ENCODE results near the gene CAPN14.

GRCh38 chr2:31248139-31248538 lies 30.8 kb upstream of the CAPN14 start:
- no peak for TF ChIP-seq JUND (IDR thresholded peaks at IDR 0.05)
- TF ChIP-seq, protein P1, sequence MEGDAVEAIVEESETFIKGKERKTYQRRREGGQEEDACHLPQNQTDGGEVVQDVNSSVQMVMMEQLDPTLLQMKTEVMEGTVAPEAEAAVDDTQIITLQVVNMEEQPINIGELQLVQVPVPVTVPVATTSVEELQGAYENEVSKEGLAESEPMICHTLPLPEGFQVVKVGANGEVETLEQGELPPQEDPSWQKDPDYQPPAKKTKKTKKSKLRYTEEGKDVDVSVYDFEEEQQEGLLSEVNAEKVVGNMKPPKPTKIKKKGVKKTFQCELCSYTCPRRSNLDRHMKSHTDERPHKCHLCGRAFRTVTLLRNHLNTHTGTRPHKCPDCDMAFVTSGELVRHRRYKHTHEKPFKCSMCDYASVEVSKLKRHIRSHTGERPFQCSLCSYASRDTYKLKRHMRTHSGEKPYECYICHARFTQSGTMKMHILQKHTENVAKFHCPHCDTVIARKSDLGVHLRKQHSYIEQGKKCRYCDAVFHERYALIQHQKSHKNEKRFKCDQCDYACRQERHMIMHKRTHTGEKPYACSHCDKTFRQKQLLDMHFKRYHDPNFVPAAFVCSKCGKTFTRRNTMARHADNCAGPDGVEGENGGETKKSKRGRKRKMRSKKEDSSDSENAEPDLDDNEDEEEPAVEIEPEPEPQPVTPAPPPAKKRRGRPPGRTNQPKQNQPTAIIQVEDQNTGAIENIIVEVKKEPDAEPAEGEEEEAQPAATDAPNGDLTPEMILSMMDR (IDR thresholded peaks at IDR 0.05; ENCODE audit: low read depth, low read length, missing input control): no peak
- no peak for TF ChIP-seq SP1 (IDR thresholded peaks at IDR 0.05)
- TF ChIP-seq, protein P2, sequence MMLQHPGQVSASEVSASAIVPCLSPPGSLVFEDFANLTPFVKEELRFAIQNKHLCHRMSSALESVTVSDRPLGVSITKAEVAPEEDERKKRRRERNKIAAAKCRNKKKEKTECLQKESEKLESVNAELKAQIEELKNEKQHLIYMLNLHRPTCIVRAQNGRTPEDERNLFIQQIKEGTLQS (IDR thresholded peaks at IDR 0.05): no peak
- TF ChIP-seq EGR1 (IDR thresholded peaks at IDR 0.05; ENCODE audit: low read depth in 2 of 2): no peak
- TF ChIP-seq RXRA (IDR thresholded peaks at IDR 0.05): no peak
- TF ChIP-seq YY1 (IDR thresholded peaks at IDR 0.05): no peak
- no peak for TF ChIP-seq MAX (IDR thresholded peaks at IDR 0.05)
- TF ChIP-seq RAD21 (IDR thresholded peaks at IDR 0.05): no peak
- TF ChIP-seq, protein P3, sequence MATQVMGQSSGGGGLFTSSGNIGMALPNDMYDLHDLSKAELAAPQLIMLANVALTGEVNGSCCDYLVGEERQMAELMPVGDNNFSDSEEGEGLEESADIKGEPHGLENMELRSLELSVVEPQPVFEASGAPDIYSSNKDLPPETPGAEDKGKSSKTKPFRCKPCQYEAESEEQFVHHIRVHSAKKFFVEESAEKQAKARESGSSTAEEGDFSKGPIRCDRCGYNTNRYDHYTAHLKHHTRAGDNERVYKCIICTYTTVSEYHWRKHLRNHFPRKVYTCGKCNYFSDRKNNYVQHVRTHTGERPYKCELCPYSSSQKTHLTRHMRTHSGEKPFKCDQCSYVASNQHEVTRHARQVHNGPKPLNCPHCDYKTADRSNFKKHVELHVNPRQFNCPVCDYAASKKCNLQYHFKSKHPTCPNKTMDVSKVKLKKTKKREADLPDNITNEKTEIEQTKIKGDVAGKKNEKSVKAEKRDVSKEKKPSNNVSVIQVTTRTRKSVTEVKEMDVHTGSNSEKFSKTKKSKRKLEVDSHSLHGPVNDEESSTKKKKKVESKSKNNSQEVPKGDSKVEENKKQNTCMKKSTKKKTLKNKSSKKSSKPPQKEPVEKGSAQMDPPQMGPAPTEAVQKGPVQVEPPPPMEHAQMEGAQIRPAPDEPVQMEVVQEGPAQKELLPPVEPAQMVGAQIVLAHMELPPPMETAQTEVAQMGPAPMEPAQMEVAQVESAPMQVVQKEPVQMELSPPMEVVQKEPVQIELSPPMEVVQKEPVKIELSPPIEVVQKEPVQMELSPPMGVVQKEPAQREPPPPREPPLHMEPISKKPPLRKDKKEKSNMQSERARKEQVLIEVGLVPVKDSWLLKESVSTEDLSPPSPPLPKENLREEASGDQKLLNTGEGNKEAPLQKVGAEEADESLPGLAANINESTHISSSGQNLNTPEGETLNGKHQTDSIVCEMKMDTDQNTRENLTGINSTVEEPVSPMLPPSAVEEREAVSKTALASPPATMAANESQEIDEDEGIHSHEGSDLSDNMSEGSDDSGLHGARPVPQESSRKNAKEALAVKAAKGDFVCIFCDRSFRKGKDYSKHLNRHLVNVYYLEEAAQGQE (IDR thresholded peaks at IDR 0.05): no peak
- no peak for TF ChIP-seq GABPA (IDR thresholded peaks at IDR 0.05 in 1 of 2, conservative IDR thresholded peaks at IDR 0.05 in 1 of 2)
- TF ChIP-seq TAF1 (conservative IDR thresholded peaks at IDR 0.05): no peak
- TF ChIP-seq NR2F2 (IDR thresholded peaks at IDR 0.05): no peak

Data from liver (tissue), 3 donors.